SK-N-MC (cell line): ENCODE measurements around the gene AFF3.
"Not testable (repeated sequence)": the region's sequence is repeated elsewhere in the genome, so short reads cannot be mapped to it uniquely, and the experiment has no call there.

Experiments used
- DNase-seq: peaks from one replicate; pipeline ENCODE4 v3.0.0-alpha.2; 2011; ENCODE audit warnings: low read depth, low spot score
- H3K27ac ChIP-seq: fragments of 200-600 bp; sonication (generic); 2 replicates; pipeline ENCODE4 v1.5.1; 2016; ENCODE audit warnings: mixed run types
- H3K36me3 ChIP-seq: fragments of 200-600 bp; sonication (generic); 2 replicates; pipeline ENCODE4 v1.6.1; 2017; ENCODE audit warnings: antibody characterized with exemption, low read length, mixed read lengths; ENCODE audit not compliant: insufficient read depth
- H3K4me3 ChIP-seq: fragments of 200-600 bp; sonication (generic); 2 replicates; pipeline ENCODE4 v1.5.1; 2016
- H3K9ac ChIP-seq: fragments of 200-600 bp; sonication (generic); 2 replicates; pipeline ENCODE4 v1.8.0; 2017; ENCODE audit warnings: mixed run types, mixed read lengths; ENCODE audit not compliant: insufficient read length
- H3K9me3 ChIP-seq: fragments of 200-600 bp; sonication (generic); 2 replicates; pipeline ENCODE4 v1.6.1; 2017; ENCODE audit warnings: low read depth, mild to moderate bottlenecking, antibody characterized with exemption, low read length, moderate library complexity, mixed read lengths
- EZH2 ChIP-seq: fragments of 200-600 bp; sonication (generic); IDR thresholded peaks from one replicate; pipeline ENCODE4 v1.6.1; 2017; ENCODE audit warnings: antibody characterized with exemption
- FOXP2 ChIP-seq: optimal IDR thresholded peaks from 2 replicates; pipeline ENCODE3; 2011; ENCODE audit warnings: mild to moderate bottlenecking, moderate library complexity; ENCODE audit not compliant: insufficient read depth; ENCODE audit errors: extremely low read length, control extremely low read depth
- POLR2AphosphoS5 ChIP-seq: IDR thresholded peaks from 2 replicates; pipeline ENCODE4 v1.6.1; 2012; ENCODE audit warnings: mild to moderate bottlenecking, low read depth, low read length, borderline replicate concordance

AFF3 gene

GRCh38 chr2:100083421-100084216 is 58.8 kb downstream of the AFF3 start:
- H3K9ac ChIP-seq, DNase-seq, H3K9me3 ChIP-seq, H3K27ac ChIP-seq, H3K4me3 ChIP-seq, H3K36me3 ChIP-seq: not testable (repeated sequence)

DNA sequence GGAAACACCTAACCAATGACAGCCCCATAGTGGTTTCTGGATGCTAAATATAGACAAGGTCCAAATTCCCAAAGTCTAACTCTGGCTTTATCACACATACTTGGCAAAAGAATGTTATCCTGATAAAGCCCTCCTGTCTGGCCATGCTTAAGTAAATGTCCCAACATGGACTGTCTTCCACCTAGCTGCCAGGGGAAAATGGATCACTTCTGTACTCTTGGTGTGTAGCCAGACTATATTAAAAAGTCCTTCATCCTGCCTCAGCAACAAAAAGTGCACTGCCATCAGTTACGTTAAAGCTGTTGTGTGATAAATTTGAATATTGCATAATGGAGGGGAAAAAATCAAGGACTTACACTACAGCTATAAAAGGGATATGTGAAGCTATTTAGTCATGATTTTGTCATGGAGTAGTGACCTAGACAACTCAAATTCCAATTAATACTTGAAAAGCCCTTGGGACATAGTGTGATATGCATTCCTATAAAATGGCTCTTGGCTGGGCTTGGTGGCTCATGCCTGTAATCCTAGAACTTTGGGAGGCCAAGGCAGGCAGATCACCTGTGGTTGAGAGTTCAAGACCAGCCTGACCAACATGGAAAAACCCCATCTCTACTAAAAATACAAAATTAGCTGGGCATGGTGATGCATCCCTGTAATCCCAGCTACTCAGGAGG is 60.0 kb downstream of the AFF3 start:
- not testable (repeated sequence) for H3K36me3 ChIP-seq, H3K27ac ChIP-seq, H3K9me3 ChIP-seq, DNase-seq, H3K4me3 ChIP-seq, H3K9ac ChIP-seq

DNA sequence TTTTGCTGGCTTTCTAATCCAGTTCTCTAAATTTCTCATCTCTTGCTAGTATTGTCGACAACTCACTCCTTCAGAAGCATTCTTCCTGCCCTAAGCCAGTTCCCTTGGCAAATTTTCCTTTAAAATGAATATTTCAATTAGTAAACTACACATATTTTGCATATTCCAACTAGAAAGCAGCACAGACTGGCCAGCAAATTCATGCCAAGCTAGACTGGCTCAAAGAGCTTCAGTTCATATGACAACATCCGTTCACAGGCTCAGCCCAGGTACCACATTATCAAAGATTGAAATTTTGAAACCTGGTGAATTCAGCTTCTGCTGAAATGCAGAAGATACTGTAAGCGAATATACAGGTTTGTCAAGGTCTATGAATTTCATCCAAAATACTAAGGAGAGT is 64.5 kb downstream of the AFF3 start:
- Histone ChIP-seq H3K4me3 (no peak overlapping the region), H3K27ac (no peak overlapping the region), H3K9ac (no peak overlapping the region), H3K36me3 (no peaks in the 10 kb centered on the region), H3K9me3 (no peaks in the 10 kb centered on the region)
- no peak for DNase-seq
- no peak for TF ChIP-seq POLR2AphosphoS5
- no peak for TF ChIP-seq FOXP2

DNA sequence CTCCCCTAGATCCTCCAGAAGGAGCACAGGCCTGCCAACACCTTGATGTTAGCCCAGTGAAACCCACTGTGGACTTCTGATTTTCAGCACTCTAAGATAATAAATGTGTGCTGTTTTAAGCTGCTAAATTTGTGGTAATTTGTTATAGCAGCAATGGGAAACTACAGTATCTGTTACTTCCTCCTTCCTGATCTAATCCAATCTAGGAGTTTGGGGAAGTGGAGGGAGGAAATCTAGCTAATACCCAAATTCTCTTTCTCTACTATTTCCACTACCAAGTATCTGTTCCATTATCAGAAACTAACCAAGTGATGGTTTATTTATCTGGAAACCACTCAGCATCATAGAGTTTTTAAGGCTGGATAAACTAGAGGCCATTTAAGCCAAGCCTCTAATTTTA is 64.9 kb downstream of the AFF3 start:
- Histone ChIP-seq H3K9me3 (no peaks in the 10 kb centered on the region), H3K4me3 (no peak overlapping the region), H3K9ac (no peak overlapping the region), H3K27ac (no peak overlapping the region), H3K36me3 (no peaks in the 10 kb centered on the region)
- TF ChIP-seq FOXP2 (no peak), EZH2 (no peak), POLR2AphosphoS5 (no peak)
- DNase-seq: no peak

DNA sequence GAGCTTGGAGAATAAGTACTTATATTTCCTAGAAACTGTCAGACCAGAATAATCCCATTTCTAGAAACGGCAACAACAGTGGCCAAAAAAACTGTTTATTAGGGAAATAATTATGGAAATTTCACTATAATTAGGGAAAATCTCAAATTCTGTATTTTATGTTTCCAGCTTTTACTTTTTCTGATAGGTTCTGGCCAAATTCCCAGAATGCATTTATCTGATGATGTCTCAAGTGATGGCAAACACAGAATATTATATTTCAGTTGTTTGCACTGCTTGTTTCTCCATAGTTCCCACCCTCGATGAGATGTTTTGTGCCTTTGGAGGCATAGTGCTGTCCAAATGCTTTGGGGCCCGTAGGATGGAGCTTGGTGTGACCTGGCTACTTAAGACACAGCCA is 66.9 kb downstream of the AFF3 start:
- Histone ChIP-seq H3K36me3 (no peaks in the 10 kb centered on the region), H3K4me3 (no peak overlapping the region), H3K9ac (no peak overlapping the region), H3K27ac (no peak overlapping the region), H3K9me3 (no peaks in the 10 kb centered on the region)
- DNase-seq: no peak
- TF ChIP-seq FOXP2: no peak
- TF ChIP-seq EZH2: no peak
- TF ChIP-seq POLR2AphosphoS5: no peak

DNA sequence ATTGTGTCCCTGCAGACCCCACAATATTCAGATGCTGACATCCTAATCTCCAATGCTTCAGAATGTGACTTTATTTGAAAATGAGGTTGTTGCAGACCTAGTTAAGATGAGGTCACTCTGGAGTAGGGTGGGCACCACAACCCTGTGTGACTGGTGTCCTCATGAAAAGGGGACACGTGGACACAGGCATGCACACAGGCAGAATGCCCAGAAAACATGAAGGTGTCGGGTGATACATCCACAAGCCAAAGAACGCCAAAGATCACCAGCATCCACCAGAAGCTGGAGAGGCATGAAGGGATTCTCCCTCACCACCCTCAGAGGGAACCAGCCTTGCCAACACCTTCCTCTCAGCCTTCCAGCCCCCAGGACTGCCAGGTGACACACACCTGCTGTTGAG is 69.3 kb downstream of the AFF3 start:
- H3K27ac ChIP-seq: no peak overlapping the region
- H3K9me3 ChIP-seq: no peaks in the 10 kb centered on the region
- H3K9ac ChIP-seq: no peak overlapping the region
- DNase-seq: no peak
- H3K36me3 ChIP-seq: no peaks in the 10 kb centered on the region
- H3K4me3 ChIP-seq: no peak overlapping the region
- no peak for TF ChIP-seq EZH2
- no peak for TF ChIP-seq POLR2AphosphoS5
- TF ChIP-seq FOXP2: no peak

- TF ChIP-seq EZH2: no peak
- no peak for TF ChIP-seq POLR2AphosphoS5
- no peak for TF ChIP-seq FOXP2
- Histone ChIP-seq H3K36me3 (no peaks in the 10 kb centered on the region), H3K9me3 (no peaks in the 10 kb centered on the region)
These were observed 69.9 kb downstream of the AFF3 start for GRCh38 chr2:100072503-100072902.

GRCh38 chr2:100071335-100072043 is 70.9 kb downstream of the AFF3 start:
- no peak overlapping the region for H3K4me3 ChIP-seq
- no peak for TF ChIP-seq FOXP2
- H3K9ac ChIP-seq: no peak overlapping the region
- H3K27ac ChIP-seq: no peak overlapping the region
- no peaks in the 10 kb centered on the region for H3K9me3 ChIP-seq
- no peaks in the 10 kb centered on the region for H3K36me3 ChIP-seq
- DNase-seq: no peak

More at GRCh38 chr2:100072503-100072902, 69.9 kb downstream of the AFF3 start:
- Histone ChIP-seq H3K4me3 (no peak overlapping the region), H3K27ac (no peak overlapping the region), H3K9ac (no peak overlapping the region)
- DNase-seq: no peak

DNA sequence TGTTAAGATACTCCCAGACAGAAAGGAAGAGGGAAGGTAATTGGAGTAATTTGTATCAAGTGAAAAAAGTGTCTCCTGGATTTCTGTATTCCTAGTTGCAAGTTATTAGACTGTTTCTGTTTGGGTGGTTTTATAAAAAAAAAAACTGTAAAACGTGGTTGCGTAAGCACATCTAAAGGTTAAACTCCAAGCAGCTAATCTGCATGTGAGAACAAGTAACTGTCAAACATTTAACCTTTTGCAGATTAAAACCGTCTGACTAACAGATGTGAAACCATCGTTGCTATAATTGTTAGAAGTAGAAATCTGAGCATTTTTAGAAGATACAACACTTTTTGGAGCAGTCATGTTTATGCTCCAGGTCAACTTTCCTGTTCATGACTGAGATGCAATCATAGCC is 72.3 kb downstream of the AFF3 start:
- no peak for DNase-seq
- no peaks in the 10 kb centered on the region for H3K9me3 ChIP-seq
- no peak overlapping the region for H3K27ac ChIP-seq
- H3K4me3 ChIP-seq: no peak overlapping the region
- no peak overlapping the region for H3K9ac ChIP-seq
- TF ChIP-seq EZH2 (no peak), FOXP2 (no peak), POLR2AphosphoS5 (no peak)
- no peaks in the 10 kb centered on the region for H3K36me3 ChIP-seq
